HepG2 (cell line): ENCODE data around the gene EPSTI1. TPM values are rescaled to one million over a fixed set of nuclear protein-coding genes. Genes with fewer than 3 reads are reported as not detected.
A peak's percentile ranks its signal among the peaks of the same experiment; 100 is the strongest.

Experiments
- ATAC-seq: fragments of 200-7000 bp; cut with Tn5 transposase; 3 replicates; pipeline ENCODE4 v1.9.1; 2020; ENCODE audit warnings: mild to moderate bottlenecking, moderate library complexity
- BruUV-seq: library from RNA; stranded (reverse); fragments of 400-500 nt; replicated peaks from 2 replicates; lab custom pipeline; 2021; lab: Mats Ljungman, UMichigan
- CTCF ChIA-PET: fragments of 300-600 bp; formaldehyde crosslinking; extraction: SDS; loops from one replicate; lab custom pipeline; 2021; ENCODE audit warnings: low total read pairs, inconsistent platforms, low intra/inter-chr PET ratio; lab: Yijun Ruan, JAX
- POLR2A ChIA-PET: fragments of 350-600 bp; sonication (Branson Sonifier 250); formaldehyde crosslinking; loops from one replicate; lab custom pipeline; 2020; ENCODE audit warnings: antibody characterized with exemption, inconsistent platforms; lab: Yijun Ruan, JAX
- DNase-seq: peaks from one replicate; pipeline ENCODE4 v3.0.0-alpha.2; 2015; ENCODE audit warnings: low spot score
- FAIRE-seq: peaks from 3 replicates; lab custom pipeline; 2011; peaks lifted over from hg19 to GRCh38; lab: Jason Lieb, UNC
- H2AFZ ChIP-seq: one replicate; pipeline ENCODE4 v1.6.1; 2011; ENCODE audit warnings: low read length, inconsistent platforms
- H3K27ac ChIP-seq: fragments of 300-600 bp; 3 replicates; pipeline ENCODE4 v1.8.0; 2011; ENCODE audit warnings: mixed run types, mild to moderate bottlenecking, mixed read lengths, low read length, inconsistent platforms; ENCODE audit not compliant: insufficient read depth; ENCODE audit errors: extremely low read length
- H3K27me3 ChIP-seq, 2 experiments: fragments of 200-600 bp in 1 of 2; 2 replicates in 1 of 2; 3 replicates in 1 of 2; pipeline versions ENCODE4 v1.6.0 to v1.8.0; 2011; ENCODE audit warnings: low read length in 2 of 2, mild to moderate bottlenecking in 2 of 2, moderate library complexity in 2 of 2, inconsistent platforms in 1 of 2; ENCODE audit not compliant: insufficient read depth in 2 of 2, control insufficient read depth in 1 of 2
- H3K36me3 ChIP-seq, 2 experiments: fragments of 200-600 bp in 1 of 2; replicated peaks in 1 of 2; 2 replicates in 1 of 2; 3 replicates in 1 of 2; pipeline versions ENCODE4 v1.5.1 to v1.8.0; 2011; ENCODE audit warnings: low read length in 2 of 2, inconsistent platforms in 1 of 2; ENCODE audit not compliant: insufficient read depth in 2 of 2, control insufficient read depth in 1 of 2
- H3K4me1 ChIP-seq: 2 replicates; pipeline ENCODE4 v1.5.1; 2012; ENCODE audit warnings: low read length, inconsistent platforms; ENCODE audit not compliant: insufficient read depth
- H3K4me2 ChIP-seq: 2 replicates; pipeline ENCODE4 v1.6.0; 2011; ENCODE audit warnings: low read depth, low read length, inconsistent platforms
- H3K4me3 ChIP-seq, 3 experiments: fragments of 200-600 bp in 1 of 3; sonication (generic), shearing (Covaris generic) in 1 of 3; replicated peaks in 1 of 3; 2 replicates each; pipeline ENCODE4 v1.5.1; 2011 to 2016; ENCODE audit warnings: low read length in 3 of 3, inconsistent platforms in 2 of 3, low read depth in 2 of 3, mild to moderate bottlenecking in 2 of 3, control low read depth in 1 of 3, mixed read lengths in 1 of 3; ENCODE audit not compliant: insufficient read depth in 1 of 3
- H3K79me2 ChIP-seq: one replicate; pipeline ENCODE4 v1.6.1; 2011; ENCODE audit warnings: low read length, inconsistent platforms; ENCODE audit not compliant: insufficient read depth
- H3K9ac ChIP-seq: 2 replicates; pipeline ENCODE4 v1.6.0; 2011; ENCODE audit warnings: mild to moderate bottlenecking, low read depth, low read length, inconsistent platforms; ENCODE audit not compliant: insufficient read depth
- H3K9me3 ChIP-seq: 2 replicates; pipeline ENCODE4 v1.5.1; 2012; ENCODE audit warnings: mild to moderate bottlenecking, low read length
- H4K20me1 ChIP-seq: 2 replicates; pipeline ENCODE4 v1.6.0; 2011; ENCODE audit warnings: inconsistent platforms, mild to moderate bottlenecking, low read length, moderate library complexity; ENCODE audit not compliant: insufficient read depth
- CEBPB ChIP-seq: IDR thresholded peaks from 2 replicates; pipeline ENCODE4 v1.6.1; 2011; ENCODE audit warnings: low read depth, low read length, improper control_type of control experiment, borderline replicate concordance
- HCFC1 ChIP-seq: fragments of 150-350 bp; IDR thresholded peaks from 2 replicates; pipeline ENCODE4 v1.6.1; 2014; ENCODE audit warnings: low read depth, low read length
- HHEX ChIP-seq: IDR thresholded peaks from 2 replicates; pipeline ENCODE4 v1.6.1; 2016; ENCODE audit warnings: control low read depth
- SOX13 ChIP-seq, 3 experiments: fragments of 450-650 bp in 1 of 3; sonication (generic) in 1 of 3; formaldehyde crosslinking in 1 of 3; IDR thresholded peaks in 2 of 3; conservative IDR thresholded peaks in 1 of 3; 2 replicates each; pipeline versions ENCODE4 v1.5.0 to v1.6.1; 2016 to 2020; ENCODE audit warnings: antibody characterized with exemption in 1 of 3, mild to moderate bottlenecking in 1 of 3, missing compliant biosample characterization in 1 of 3, missing genetic modification reagents in 1 of 3, moderate library complexity in 1 of 3
- SOX5 ChIP-seq: IDR thresholded peaks from 2 replicates; pipeline ENCODE4 v1.6.1; 2016; ENCODE audit warnings: borderline replicate concordance
- TEAD3 ChIP-seq: optimal IDR thresholded peaks from 2 replicates; pipeline ENCODE3; 2016; ENCODE audit warnings: borderline replicate concordance
- ZFP90 ChIP-seq: sonication (generic); formaldehyde crosslinking; IDR thresholded peaks from 2 replicates; pipeline ENCODE4 v1.8.0; 2022; ENCODE audit warnings: missing genetic modification reagents, mild to moderate bottlenecking, inconsistent platforms, borderline replicate concordance
- ZNF382 ChIP-seq: sonication (generic); formaldehyde crosslinking; IDR thresholded peaks from 2 replicates; pipeline ENCODE4 v1.5.0; 2020; ENCODE audit warnings: missing genetic modification reagents, mild to moderate bottlenecking, borderline replicate concordance
- ZSCAN21 ChIP-seq: sonication (generic); formaldehyde crosslinking; IDR thresholded peaks from 2 replicates; pipeline ENCODE4 v1.8.0; 2022; ENCODE audit warnings: mild to moderate bottlenecking, missing genetic modification reagents, moderate library complexity, borderline replicate concordance
- ZSCAN22 ChIP-seq: sonication (generic); formaldehyde crosslinking; IDR thresholded peaks from 2 replicates; pipeline ENCODE4 v1.4.0; 2020; ENCODE audit warnings: mild to moderate bottlenecking, missing genetic modification reagents
- WGBS: methylation state at CpG from one replicate; pipeline ENCODE4 v1.1.6; 2017; ENCODE audit warnings: low lambda C conversion rate; 5-methylcytosine and 5-hydroxymethylcytosine counted together
- in situ Hi-C: cut with HindIII; loops from 2 replicates; pipeline ENCODE4 v1.10.0; 2017; ENCODE audit warnings: low pct_unique_long_range_greater_than_20kb; ENCODE audit not compliant: extremely low pct_ligation_motif_present
- intact Hi-C: fragments of 100-400 bp; cut with micrococcal nuclease; formaldehyde crosslinking; loops from one replicate; pipeline ENCODE4 v1.10.0; 2022; ENCODE audit not compliant: unreplicated experiment
- polyA plus RNA-seq, 8 experiments: library from polyadenylated mRNA; depleted of rRNA in 3 of 8; stranded (reverse) in 7 of 8; unstranded in 1 of 8; fragments of >200 nt; fragmentation: Illumina TruSeq in 4 of 8; extraction: Trizol in 4 of 8; gene quantifications; 2 replicates each; pipeline versions ENCODE4 v1.2.1 to v1.2.3, GENCODE V29; 2011 to 2016; ENCODE audit warnings: low read depth in 4 of 8, missing spikeins in 1 of 8, mixed read lengths in 1 of 8; ENCODE audit not compliant: insufficient read depth in 1 of 8
- total RNA-seq, 5 experiments: library from RNA; depleted of rRNA; stranded (reverse); fragments of >200 nt; fragmentation: Illumina TruSeq; extraction: Trizol; gene quantifications; 2 replicates each; pipeline ENCODE4 v1.2.3, GENCODE V29; 2016; ENCODE audit warnings: low read depth in 1 of 5
- TF ChIP-seq, protein P1 (sequence below): sonication (generic); formaldehyde crosslinking; IDR thresholded peaks from 2 replicates; pipeline ENCODE4 v1.8.0; 2022; ENCODE audit warnings: mild to moderate bottlenecking, missing genetic modification reagents, moderate library complexity
- TF ChIP-seq, protein P2 (sequence below): sonication (generic); formaldehyde crosslinking; IDR thresholded peaks from 2 replicates; pipeline ENCODE4 v1.8.0; 2022; ENCODE audit warnings: missing genetic modification reagents, low read depth, mild to moderate bottlenecking, borderline replicate concordance

The EPSTI1 gene
- total and polyA plus RNA-seq, 2 of the 13 experiments (the other 11 are each of a cell fraction or from before 2014, with no cell fraction given) = 0.03 TPM; not detected in 1

DNA sequence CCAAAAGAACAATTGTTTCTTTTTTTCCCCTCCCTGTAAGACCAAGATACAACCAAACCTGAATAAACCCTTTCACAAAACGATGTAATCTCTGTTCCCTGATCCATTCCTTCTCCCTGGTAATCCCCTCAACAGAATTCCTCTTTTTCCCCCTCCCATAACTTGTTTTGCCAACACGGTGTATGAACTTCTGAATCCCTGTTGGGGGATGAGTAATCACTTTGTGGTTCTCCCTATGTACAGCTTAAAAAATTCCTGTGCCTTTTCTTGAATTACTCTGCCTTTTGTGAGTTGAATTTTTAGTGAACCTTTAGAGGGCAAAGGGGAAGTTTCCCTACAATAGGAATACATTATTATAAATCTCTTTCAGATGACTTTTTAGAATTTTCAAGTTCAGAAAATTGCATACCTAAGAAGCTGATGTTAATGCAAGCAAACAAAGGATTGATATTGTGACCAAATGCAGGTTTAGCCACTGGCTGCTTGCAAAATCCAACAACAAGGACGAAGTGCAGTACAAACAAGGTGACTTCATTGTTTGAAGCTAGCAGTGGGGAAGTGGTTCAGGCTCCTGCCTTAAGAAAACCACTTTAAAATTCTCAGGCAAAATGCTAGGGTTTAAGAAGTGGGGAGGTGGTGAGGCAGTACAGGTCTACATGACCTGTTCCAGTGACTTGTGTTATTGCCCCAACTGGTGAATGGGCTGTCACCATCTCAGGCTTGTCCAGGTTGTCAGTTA is 15.0 kb upstream of the EPSTI1 start (continued):
- TF ChIP-seq, protein P1, sequence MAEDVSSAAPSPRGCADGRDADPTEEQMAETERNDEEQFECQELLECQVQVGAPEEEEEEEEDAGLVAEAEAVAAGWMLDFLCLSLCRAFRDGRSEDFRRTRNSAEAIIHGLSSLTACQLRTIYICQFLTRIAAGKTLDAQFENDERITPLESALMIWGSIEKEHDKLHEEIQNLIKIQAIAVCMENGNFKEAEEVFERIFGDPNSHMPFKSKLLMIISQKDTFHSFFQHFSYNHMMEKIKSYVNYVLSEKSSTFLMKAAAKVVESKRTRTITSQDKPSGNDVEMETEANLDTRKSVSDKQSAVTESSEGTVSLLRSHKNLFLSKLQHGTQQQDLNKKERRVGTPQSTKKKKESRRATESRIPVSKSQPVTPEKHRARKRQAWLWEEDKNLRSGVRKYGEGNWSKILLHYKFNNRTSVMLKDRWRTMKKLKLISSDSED = no peak
- TF ChIP-seq HCFC1 (no peak), ZNF382 (CRISPR knock-in tag) (no peak), ZFP90 (CRISPR knock-in tag) (no peak), ZSCAN21 (CRISPR knock-in tag) (no peak)
- TF ChIP-seq, protein P2, sequence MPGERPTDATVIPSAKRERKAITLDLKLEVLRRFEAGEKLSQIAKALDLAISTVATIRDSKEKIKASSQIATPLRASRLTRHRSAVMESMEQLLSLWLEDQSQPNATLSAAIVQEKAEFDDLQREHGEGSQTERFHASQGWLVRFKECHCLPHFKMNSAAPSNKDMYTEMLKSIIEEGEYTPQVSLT = no peak

DNA sequence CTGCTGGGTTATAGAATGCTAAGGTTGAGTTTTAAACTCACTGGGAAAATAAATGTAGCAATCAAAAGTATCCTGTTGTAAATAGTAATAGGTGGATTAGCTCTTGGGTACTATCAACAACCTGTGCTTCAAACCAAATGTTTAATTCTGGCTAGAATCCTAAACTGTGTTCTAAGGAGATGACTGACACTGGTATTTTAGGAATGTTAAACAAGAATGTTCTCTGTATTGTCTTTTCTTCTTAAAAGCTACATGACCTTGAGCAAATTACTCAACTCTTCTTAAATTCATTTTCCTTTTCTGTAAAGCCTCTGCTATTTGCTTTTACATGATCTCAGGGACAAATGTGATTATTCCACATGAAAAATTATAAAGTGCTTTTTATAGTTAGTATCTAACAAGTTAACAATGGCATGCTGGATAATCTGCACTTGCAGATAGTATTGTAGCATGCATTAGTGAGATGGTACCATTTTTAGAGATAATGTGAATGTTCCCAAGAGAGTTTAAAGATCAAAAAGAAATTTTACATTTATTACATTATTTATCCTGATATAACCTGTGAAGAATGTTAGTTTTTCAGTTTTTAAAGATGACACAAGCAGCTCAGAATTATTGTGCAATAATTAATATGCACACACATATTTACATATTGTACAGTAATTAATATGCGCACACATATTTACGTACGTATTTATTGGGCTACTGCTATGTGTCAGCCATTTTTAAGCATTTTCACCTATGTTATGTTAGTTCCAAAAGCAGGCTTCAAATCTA is 13.6 kb upstream of the EPSTI1 start:
- no peak overlapping the region for H3K9ac ChIP-seq
- no peak for FAIRE-seq
- TF ChIP-seq CEBPB (peak; percentile 74; the same call in 1 of the 2 replicates), SOX5 (CRISPR knock-in tag) (peak; percentile 19; the same call in 1 of the 2 replicates), SOX13 (IDR thresholded peaks at IDR 0.05) (no peak), SOX13 (CRISPR knock-in tag; conservative IDR thresholded peaks at IDR 0.05 in 1 of 2, IDR thresholded peaks at IDR 0.05 in 1 of 2) (peak in 1 of 2 experiments; percentile 65; a peak in 1 of 4 replicates), TEAD3 (peak; percentile 23), HHEX (CRISPR knock-in tag) (no peak), ZSCAN22 (CRISPR knock-in tag) (no peak)
- TF ChIP-seq, all 625 proteins: peak for 4
- peaks cover 39% of the 10 kb centered on the region for H3K4me1 ChIP-seq
- no peaks in the 10 kb centered on the region for H3K9me3 ChIP-seq
- no peak overlapping the region for H3K4me3 ChIP-seq
- H3K79me2 ChIP-seq = no peaks in the 10 kb centered on the region
- no peaks in the 10 kb centered on the region for H4K20me1 ChIP-seq
- no TSS peak for BruUV-seq
- no peak overlapping the region for H3K27ac ChIP-seq
- no peak overlapping the region for H2AFZ ChIP-seq
- DNase-seq (peak; percentile 50), ATAC-seq (no peak)
- POLR2A ChIA-PET = interaction anchor here (1.0 kb wide), 1 partner anchor 18 kb away, joined by 4 read pairs; the partner anchor contains the start of gene DNAJC15
- intact Hi-C loops (loop anchor here (5.0 kb wide), 1 partner anchor 52 kb away; no protein-coding TSS in a partner anchor), in situ Hi-C loops (no loop called here)
- H3K4me2 ChIP-seq = no peak overlapping the region
- H3K27me3 ChIP-seq = no peaks in the 10 kb centered on the region
- CTCF ChIA-PET = no interaction called here
- H3K36me3 ChIP-seq = no peaks in the 10 kb centered on the region
- WGBS = 84% methylated on average over 3 of the region's 3 CpGs
